ENCODE data around the gene ABCC11.

- TF ChIP-seq POLR2AphosphoS5 (IDR thresholded peaks at IDR 0.05; ENCODE audit: low read depth, low read length) (no peak), REST (IDR thresholded peaks at IDR 0.05; ENCODE audit: insufficient read depth in 1 of 2, low read depth in 2 of 2, low read length in 2 of 2) (no peak), TAF1 (IDR thresholded peaks at IDR 0.05; ENCODE audit: borderline replicate concordance, insufficient read depth, low read length) (no peak), FOXP2 (optimal IDR thresholded peaks at IDR 0.05; ENCODE audit: borderline replicate concordance, extremely low read depth, extremely low read length, insufficient read depth) (no peak), SIN3A (IDR thresholded peaks at IDR 0.05; ENCODE audit: borderline replicate concordance, insufficient read depth, low read length) (no peak)
Measured at GRCh38 chr16:48223490-48223889, 23.8 kb downstream of the ABCC11 start.

All from PFSK-1 (cell line).